HCT116 (cell line): Measurements from ENCODE around the gene NHP2. TPM values are rescaled to one million over a fixed set of nuclear protein-coding genes. Genes with fewer than 3 reads are reported as not detected.
"Not testable (repeated sequence)": the region's sequence is repeated elsewhere in the genome, so short reads cannot be mapped to it uniquely, and the experiment has no call there.

Experiments
- ATAC-seq: fragments of 200-7000 bp; cut with Tn5 transposase; 2 replicates; pipeline ENCODE4 v1.9.1; 2020; ENCODE audit warnings: mild to moderate bottlenecking, moderate library complexity
- BruUV-seq: library from RNA; stranded (reverse); fragments of 400-500 nt; replicated peaks from 2 replicates; lab custom pipeline; 2021; lab: Mats Ljungman, UMichigan
- CTCF ChIA-PET: fragments of 300-600 bp; sonication (Branson Sonifier 250); formaldehyde crosslinking; loops from one replicate; lab custom pipeline; 2021; ENCODE audit warnings: antibody characterized with exemption; lab: Charles Lee
- POLR2A ChIA-PET: fragments of 300-600, 350-600 bp; sonication (Branson Sonifier 250); formaldehyde crosslinking; loops from one replicate; lab custom pipeline; 2021; ENCODE audit warnings: antibody characterized with exemption; lab: Charles Lee
- RAD21 ChIA-PET, 2 experiments: fragments of 300-600 bp; sonication (Branson Sonifier 250); formaldehyde crosslinking; loops; one replicate each; lab custom pipeline; 2023; ENCODE audit warnings: low total read pairs in 2 of 2; ENCODE audit not compliant: uncharacterized antibody in 2 of 2, unreplicated experiment in 2 of 2, low non-redundant PET in 1 of 2; lab: Charles Lee
- DNase-seq: peaks from one replicate; pipeline ENCODE4 v3.0.0-alpha.2; 2010; ENCODE audit warnings: low read depth, low spot score
- H2AFZ ChIP-seq: fragments of 200-600 bp; shearing (Covaris generic), sonication (generic); 2 replicates; pipeline ENCODE4 v1.6.1; 2017; ENCODE audit warnings: low read depth, mixed run types, mixed read lengths, antibody characterized with exemption, low read length; ENCODE audit not compliant: poor library complexity, severe bottlenecking
- H3K27ac ChIP-seq: 2 replicates; pipeline ENCODE4 v1.5.1; 2012; ENCODE audit warnings: low read depth, low read length
- H3K27me3 ChIP-seq: fragments of 200-600 bp; sonication (generic); 2 replicates; pipeline ENCODE4 v1.6.1; 2016; ENCODE audit warnings: mixed run types, low read length, mixed read lengths; ENCODE audit not compliant: insufficient read depth
- H3K36me3 ChIP-seq, 2 experiments: fragments of 200-500 bp in 1 of 2; fragments of 200-600 bp in 1 of 2; sonication (Bioruptor generic) in 1 of 2; sonication (generic) in 1 of 2; 2 replicates each; pipeline versions ENCODE4 v1.5.1 to v1.6.1; 2014 to 2016; ENCODE audit warnings: low read length in 2 of 2, inconsistent platforms in 1 of 2, mixed read lengths in 1 of 2, mixed run types in 1 of 2; ENCODE audit not compliant: insufficient read depth in 2 of 2, control insufficient read depth in 1 of 2
- H3K4me1 ChIP-seq, 2 experiments: fragments of 200-600 bp in 1 of 2; sonication (generic) in 1 of 2; 2 replicates each; pipeline versions ENCODE4 v1.5.1 to v1.6.1; 2012 to 2017; ENCODE audit warnings: low read length in 2 of 2, inconsistent platforms in 1 of 2, mild to moderate bottlenecking in 1 of 2, mixed read lengths in 1 of 2, mixed run types in 1 of 2, moderate library complexity in 1 of 2; ENCODE audit not compliant: insufficient read depth in 2 of 2, control insufficient read depth in 1 of 2
- H3K4me2 ChIP-seq: fragments of 200-600 bp; sonication (generic); 2 replicates; pipeline ENCODE4 v1.6.1; 2017; ENCODE audit warnings: mixed run types, low read length, mixed read lengths
- H3K4me3 ChIP-seq, 2 experiments: fragments of 200-600 bp in 1 of 2; sonication (generic) in 1 of 2; replicated peaks in 1 of 2; 2 replicates each; pipeline ENCODE4 v1.5.1; 2011 to 2016; ENCODE audit warnings: low read length in 2 of 2, control low read depth in 1 of 2, low read depth in 1 of 2, mild to moderate bottlenecking in 1 of 2, mixed read lengths in 1 of 2, mixed run types in 1 of 2
- H3K79me2 ChIP-seq: fragments of 200-600 bp; sonication (generic); 2 replicates; pipeline ENCODE4 v1.6.1; 2017; ENCODE audit warnings: mild to moderate bottlenecking, mixed run types, low read length, moderate library complexity, mixed read lengths; ENCODE audit not compliant: insufficient read depth
- H3K9ac ChIP-seq: fragments of 200-600 bp; sonication (generic); 2 replicates; pipeline ENCODE4 v1.6.1; 2016; ENCODE audit warnings: low read length, mixed read lengths
- H3K9me2 ChIP-seq: fragments of 200-600 bp; sonication (generic), shearing (Covaris generic); 2 replicates; pipeline ENCODE4 v1.6.1; 2017; ENCODE audit warnings: mixed run types, mild to moderate bottlenecking, moderate library complexity; ENCODE audit not compliant: insufficient read depth
- H3K9me3 ChIP-seq, 2 experiments: fragments of 200-500 bp in 1 of 2; fragments of 200-600 bp in 1 of 2; sonication (Bioruptor generic) in 1 of 2; sonication (generic) in 1 of 2; 2 replicates each; pipeline ENCODE4 v1.6.1; 2014 to 2017; ENCODE audit warnings: low read length in 2 of 2, mixed read lengths in 2 of 2, inconsistent platforms in 1 of 2, low read depth in 1 of 2, mild to moderate bottlenecking in 1 of 2, mixed run types in 1 of 2, moderate library complexity in 1 of 2; ENCODE audit not compliant: control insufficient read depth in 1 of 2, insufficient read depth in 1 of 2
- H4K20me1 ChIP-seq: fragments of 200-600 bp; sonication (generic), shearing (Covaris generic); 2 replicates; pipeline ENCODE4 v1.6.1; 2017; ENCODE audit warnings: mixed run types, mild to moderate bottlenecking, moderate library complexity; ENCODE audit not compliant: insufficient read depth
- EGR1 ChIP-seq: IDR thresholded peaks from 2 replicates; pipeline ENCODE4 v1.6.1; 2012; ENCODE audit warnings: low read depth
- EZH2phosphoT487 ChIP-seq: fragments of 200-600 bp; IDR thresholded peaks from 2 replicates; pipeline ENCODE4 v1.6.1; 2018; ENCODE audit warnings: antibody characterized with exemption, borderline replicate concordance
- MAX ChIP-seq: IDR thresholded peaks from 2 replicates; pipeline ENCODE4 v1.6.1; 2012
- POLR2AphosphoS5 ChIP-seq: IDR thresholded peaks from 2 replicates; pipeline ENCODE4 v1.6.1; 2011; ENCODE audit warnings: mild to moderate bottlenecking, low read depth, low read length, moderate library complexity
- TCF7L2 ChIP-seq: IDR thresholded peaks from 2 replicates; pipeline ENCODE4 v1.7.0; 2011; ENCODE audit warnings: borderline replicate concordance, inconsistent platforms; ENCODE audit not compliant: insufficient read depth, insufficient read length; ENCODE audit errors: extremely low read depth
- ZBTB33 ChIP-seq: IDR thresholded peaks from 2 replicates; pipeline ENCODE4 v1.6.1; 2011; ENCODE audit warnings: mild to moderate bottlenecking, low read length, moderate library complexity; ENCODE audit not compliant: insufficient replicate concordance; ENCODE audit errors: extremely low read depth
- ZFX ChIP-seq: fragments of 450-650 bp; IDR thresholded peaks from 2 replicates; pipeline ENCODE4 v1.6.1; 2017
- intact Hi-C: fragments of 100-400 bp; cut with micrococcal nuclease; formaldehyde crosslinking; loops from 2 replicates; pipeline ENCODE4 v1.10.0; 2022
- total RNA-seq: library from RNA; stranded (reverse); gene quantifications from one replicate; pipeline ENCODE4 v1.2.1, GENCODE V29; 2021; ENCODE audit not compliant: unreplicated experiment

Gene NHP2
- total RNA-seq, 1 experiment from 2014 or later = 260 TPM

GRCh38 chr5:178198706-178199105, 45.0 kb upstream of the NHP2 start:
- no peak overlapping the region for H3K4me2 ChIP-seq
- ChIA-PET RAD21 (no interaction called here), CTCF (no interaction called here), POLR2A (no interaction called here)
- intact Hi-C loops = no loop called here
- no peak overlapping the region for H3K9ac ChIP-seq
- no peak overlapping the region for H2AFZ ChIP-seq
- peaks cover 1% of the 10 kb centered on the region; the same call in 1 of the 2 replicates for H3K79me2 ChIP-seq
- peaks cover 5 to 21% of the 10 kb centered on the region in 2 experiments for H3K4me1 ChIP-seq
- no peak overlapping the region for H3K4me3 ChIP-seq
- no TSS peak for BruUV-seq
- ATAC-seq = no peak
- no peaks in the 10 kb centered on the region for H4K20me1 ChIP-seq
- H3K9me2 ChIP-seq = no peaks in the 10 kb centered on the region
- H3K36me3 ChIP-seq = no peaks in the 10 kb centered on the region
- TF ChIP-seq TCF7L2 = no peak
- TF ChIP-seq EGR1 = no peak
- TF ChIP-seq MAX = no peak
- no peak for TF ChIP-seq ZFX
- TF ChIP-seq ZBTB33 = no peak
- TF ChIP-seq EZH2phosphoT487 = no peak
- no peak for TF ChIP-seq POLR2AphosphoS5
- TF ChIP-seq, all 23 proteins: peak for 0
- H3K27ac ChIP-seq = no peak overlapping the region
- no peaks in the 10 kb centered on the region for H3K27me3 ChIP-seq
- no peaks in the 10 kb centered on the region for H3K9me3 ChIP-seq
- no peak for DNase-seq

- H3K36me3 ChIP-seq, H3K9me3 ChIP-seq, H3K9ac ChIP-seq, BruUV-seq, intact Hi-C loops, H2AFZ ChIP-seq, H3K79me2 ChIP-seq, H3K9me2 ChIP-seq, H4K20me1 ChIP-seq, DNase-seq, H3K4me3 ChIP-seq, RAD21 ChIA-PET, ATAC-seq, H3K27me3 ChIP-seq, H3K4me2 ChIP-seq, POLR2A ChIA-PET, H3K27ac ChIP-seq, CTCF ChIA-PET: not testable (repeated sequence)
- H3K4me1 ChIP-seq = peaks cover 5 to 21% of the 10 kb centered on the region in 2 experiments
These were observed 44.5 kb upstream of the NHP2 start for GRCh38 chr5:178198151-178198550.
